ENCODE data around the gene ZNF669.

Gene ZNF669

GRCh38 chr1:247110627-247111258 is 6.6 kb upstream of the ZNF669 start:
- DNase-seq = no peak

GRCh38 chr1:247107694-247108093 is 3.5 kb upstream of the ZNF669 start:
- DNase-seq = no peak

- DNase-seq = no peak
Measured at GRCh38 chr1:247105966-247106365, 1.8 kb upstream of the ZNF669 start.

- DNase-seq = no peak
Measured at GRCh38 chr1:247104965-247105364, 809 bp upstream of the ZNF669 start.

GRCh38 chr1:247102381-247102780 is 1.8 kb downstream of the ZNF669 start:
- DNase-seq = no peak

- no peak for DNase-seq
Measured at GRCh38 chr1:247100676-247101279, 3.4 kb downstream of the ZNF669 start.

- no peak for DNase-seq
Measured at GRCh38 chr1:247096958-247097357, 7.2 kb downstream of the ZNF669 start.

- DNase-seq = no peak
Measured at GRCh38 chr1:247096544-247096943, 7.6 kb downstream of the ZNF669 start.

- DNase-seq = no peak
Measured at GRCh38 chr1:247096112-247096511, 8.0 kb downstream of the ZNF669 start.

GRCh38 chr1:247090455-247090854 is 13.7 kb downstream of the ZNF669 start:
- no peak for DNase-seq

GRCh38 chr1:247089616-247090375 is 14.4 kb downstream of the ZNF669 start:
- DNase-seq = no peak

GRCh38 chr1:247088967-247089366 is 15.2 kb downstream of the ZNF669 start:
- DNase-seq = no peak

- no peak for DNase-seq
Measured at GRCh38 chr1:247087256-247087655, 16.9 kb downstream of the ZNF669 start.

- no peak for DNase-seq
Measured at GRCh38 chr1:247085310-247085709, 18.8 kb downstream of the ZNF669 start.

GRCh38 chr1:247084771-247085170 is 19.4 kb downstream of the ZNF669 start:
- no peak for DNase-seq

- DNase-seq = no peak
Measured at GRCh38 chr1:247079141-247079874, 24.8 kb downstream of the ZNF669 start.

GRCh38 chr1:247078258-247079140 is 25.7 kb downstream of the ZNF669 start, which contains the start of gene ZNF670:
TSS of gene ZNF670 (minus strand) at chr1:247078811. CDS start at chr1:247078596, 215 bp downstream.
- peak; percentile 91 for DNase-seq

- DNase-seq = no peak
Measured at GRCh38 chr1:247077876-247078257, 26.3 kb downstream of the ZNF669 start.

- no peak for DNase-seq
Measured at GRCh38 chr1:247077213-247077612, 26.9 kb downstream of the ZNF669 start.

GRCh38 chr1:247070645-247071044 is 33.5 kb downstream of the ZNF669 start:
- no peak for DNase-seq

- DNase-seq = no peak
Measured at GRCh38 chr1:247064304-247064703, 39.9 kb downstream of the ZNF669 start.

- DNase-seq = no peak
Measured at GRCh38 chr1:247060771-247061170, 43.4 kb downstream of the ZNF669 start.
